GM21717 (cell line): ENCODE results near the gene NF2.

ENCODE experiments used
- ATAC-seq: cut with Tn5 transposase; IDR thresholded peaks from one replicate; pipeline ENCODE4 v1.9.1; 2021; ENCODE audit warnings: mild to moderate bottlenecking, moderate library complexity; ENCODE audit not compliant: unreplicated experiment

Gene NF2

GRCh38 chr22:29661336-29661735 lies 57.9 kb downstream of the NF2 start:
- ATAC-seq, result no peak

- no peak for ATAC-seq
Measured at GRCh38 chr22:29663180-29663821, 59.9 kb downstream of the NF2 start.

- ATAC-seq, result no peak
Measured at GRCh38 chr22:29665486-29665885, 62.1 kb downstream of the NF2 start.

- ATAC-seq, result no peak
Measured at GRCh38 chr22:29668673-29669072, 65.2 kb downstream of the NF2 start.

- ATAC-seq, result no peak
Measured at GRCh38 chr22:29670626-29671025, 67.2 kb downstream of the NF2 start.

- ATAC-seq, result no peak
Measured at GRCh38 chr22:29673361-29674066, 70.1 kb downstream of the NF2 start.

GRCh38 chr22:29674121-29674520 lies 70.7 kb downstream of the NF2 start:
- no peak for ATAC-seq

- no peak for ATAC-seq
Measured at GRCh38 chr22:29679316-29679715, 75.9 kb downstream of the NF2 start.

- ATAC-seq, result no peak
Measured at GRCh38 chr22:29683536-29683935, 80.1 kb downstream of the NF2 start.

GRCh38 chr22:29684244-29684643 lies 80.8 kb downstream of the NF2 start:
- no peak for ATAC-seq

- ATAC-seq, result no peak
Measured at GRCh38 chr22:29689206-29689879, 85.9 kb downstream of the NF2 start.

- no peak for ATAC-seq
Measured at GRCh38 chr22:29689880-29690213, 86.4 kb downstream of the NF2 start.

GRCh38 chr22:29690476-29690875 lies 87.0 kb downstream of the NF2 start:
- ATAC-seq, result no peak

GRCh38 chr22:29691636-29692326 lies 88.3 kb downstream of the NF2 start:
- ATAC-seq, result no peak

GRCh38 chr22:29692327-29692640 lies 88.9 kb downstream of the NF2 start:
- no peak for ATAC-seq

GRCh38 chr22:29693161-29693560 lies 89.7 kb downstream of the NF2 start:
- ATAC-seq, result no peak

GRCh38 chr22:29693671-29694070 lies 90.2 kb downstream of the NF2 start:
- ATAC-seq, result no peak

GRCh38 chr22:29695129-29695926 lies 91.9 kb downstream of the NF2 start:
- no peak for ATAC-seq

GRCh38 chr22:29697853-29698598 lies 94.6 kb downstream of the NF2 start:
- no peak for ATAC-seq

GRCh38 chr22:29700206-29700899 lies 96.9 kb downstream of the NF2 start:
- no peak for ATAC-seq
